HepG2 (cell line): ENCODE data around the gene MEPCE. TPM values are rescaled to one million over a fixed set of nuclear protein-coding genes. Genes with fewer than 3 reads are reported as not detected.

Experiments used
- CHCHD3 ChIP-seq: sonication (generic); formaldehyde crosslinking; IDR thresholded peaks from 2 replicates; pipeline ENCODE4 v1.8.0; 2022; ENCODE audit warnings: mild to moderate bottlenecking, missing genetic modification reagents, moderate library complexity
- E2F2 ChIP-seq: sonication (generic); formaldehyde crosslinking; IDR thresholded peaks from 2 replicates; pipeline ENCODE4 v1.4.0; 2020; ENCODE audit warnings: missing genetic modification reagents, borderline replicate concordance
- IKZF5 ChIP-seq: IDR thresholded peaks from 2 replicates; pipeline ENCODE4 v1.6.1; 2018; ENCODE audit warnings: missing genetic modification reagents, mild to moderate bottlenecking, missing compliant biosample characterization
- IRF9 ChIP-seq: sonication (generic); formaldehyde crosslinking; IDR thresholded peaks from 2 replicates; pipeline ENCODE4 v1.8.0; 2022; ENCODE audit warnings: missing genetic modification reagents, mild to moderate bottlenecking, borderline replicate concordance
- MIER2 ChIP-seq: IDR thresholded peaks from 2 replicates; pipeline ENCODE4 v1.6.1; 2016; ENCODE audit warnings: missing biosample characterization, missing genetic modification reagents
- NONO ChIP-seq, 2 experiments: fragments of 450-650 bp in 1 of 2; sonication (generic) in 1 of 2; formaldehyde crosslinking in 1 of 2; IDR thresholded peaks in 1 of 2; conservative IDR thresholded peaks in 1 of 2; 2 replicates each; pipeline versions ENCODE4 v1.6.1 to v1.8.0; 2017 to 2022; ENCODE audit warnings: mild to moderate bottlenecking in 1 of 2, missing genetic modification reagents in 1 of 2, moderate library complexity in 1 of 2
- PRDM15 ChIP-seq: sonication (generic); formaldehyde crosslinking; IDR thresholded peaks from 2 replicates; pipeline ENCODE4 v1.4.0; 2020; ENCODE audit warnings: missing genetic modification reagents
- SMAD3 ChIP-seq: sonication (generic); formaldehyde crosslinking; IDR thresholded peaks from 2 replicates; pipeline ENCODE4 v1.4.0; 2020; ENCODE audit warnings: missing genetic modification reagents
- ZBTB2 ChIP-seq: sonication (generic); formaldehyde crosslinking; IDR thresholded peaks from 2 replicates; pipeline ENCODE4 v1.8.0; 2022; ENCODE audit warnings: low read depth, missing genetic modification reagents
- ZBTB46 ChIP-seq: sonication (generic); formaldehyde crosslinking; IDR thresholded peaks from 2 replicates; pipeline ENCODE4 v1.4.0; 2020; ENCODE audit warnings: mild to moderate bottlenecking, missing genetic modification reagents, borderline replicate concordance
- ZFP91 ChIP-seq: sonication (generic); formaldehyde crosslinking; IDR thresholded peaks from 2 replicates; pipeline ENCODE4 v1.9.0; 2022; ENCODE audit warnings: missing genetic modification reagents, mild to moderate bottlenecking, borderline replicate concordance
- ZNF274 ChIP-seq: sonication (generic); formaldehyde crosslinking; IDR thresholded peaks from 2 replicates; pipeline ENCODE4 v1.5.1; 2020; ENCODE audit warnings: mild to moderate bottlenecking, missing genetic modification reagents
- ZNF335 ChIP-seq: sonication (generic); formaldehyde crosslinking; IDR thresholded peaks from 2 replicates; pipeline ENCODE4 v1.4.0; 2020; ENCODE audit warnings: missing genetic modification reagents
- polyA plus RNA-seq, 8 experiments: library from polyadenylated mRNA; depleted of rRNA in 3 of 8; stranded (reverse) in 7 of 8; unstranded in 1 of 8; fragments of >200 nt; fragmentation: Illumina TruSeq in 4 of 8; extraction: Trizol in 4 of 8; gene quantifications; 2 replicates each; pipeline versions ENCODE4 v1.2.1 to v1.2.3, GENCODE V29; 2011 to 2016; ENCODE audit warnings: low read depth in 4 of 8, missing spikeins in 1 of 8, mixed read lengths in 1 of 8; ENCODE audit not compliant: insufficient read depth in 1 of 8
- total RNA-seq, 5 experiments: library from RNA; depleted of rRNA; stranded (reverse); fragments of >200 nt; fragmentation: Illumina TruSeq; extraction: Trizol; gene quantifications; 2 replicates each; pipeline ENCODE4 v1.2.3, GENCODE V29; 2016; ENCODE audit warnings: low read depth in 1 of 5

The MEPCE gene
- total and polyA plus RNA-seq, 2 of the 13 experiments (the other 11 are each of a cell fraction or from before 2014, with no cell fraction given): 12.3 to 26.0 TPM

GRCh38 chr7:100444311-100445278, 15.0 kb downstream of the MEPCE start (continued):
- TF ChIP-seq MIER2 (peak; percentile 79; the same call in 1 of the 2 replicates), NONO (IDR thresholded peaks at IDR 0.05) (no peak), NONO (CRISPR knock-in tag; conservative IDR thresholded peaks at IDR 0.05) (peak; percentile 92), IKZF5 (CRISPR knock-in tag) (peak; percentile 88), ZBTB46 (CRISPR knock-in tag) (0 out of 2 replicates have a peak, but pooled peaks have one; percentile 94), ZNF335 (CRISPR knock-in tag) (peak; percentile 71; the same call in 1 of the 2 replicates), ZBTB2 (CRISPR knock-in tag) (no peak), CHCHD3 (no peak), SMAD3 (CRISPR knock-in tag) (peak; percentile 23; the same call in 1 of the 2 replicates), E2F2 (CRISPR knock-in tag) (no peak), PRDM15 (CRISPR knock-in tag) (no peak), IRF9 (CRISPR knock-in tag) (no peak; the same call in 1 of the 2 replicates), ZNF274 (no peak), ZFP91 (CRISPR knock-in tag) (peak; percentile 39; the same call in 1 of the 2 replicates)
